Hematopoietic multipotent progenitor cell (in vitro differentiated cells): Measurements from ENCODE around the gene KCTD20. TPM values are rescaled to one million over a fixed set of nuclear protein-coding genes. Genes with fewer than 3 reads are reported as not detected.
A peak's percentile ranks its signal among the peaks of the same experiment; 100 is the strongest.
"Not testable (repeated sequence)": the region's sequence is repeated elsewhere in the genome, so short reads cannot be mapped to it uniquely, and the experiment has no call there.

Experiments
- DNase-seq, 3 donors: peaks; one replicate each; pipeline ENCODE4 v3.0.0-alpha.2; 2011 to 2015; ENCODE audit warnings: low read depth in 2 of 3, low spot score in 2 of 3
- total RNA-seq: library from RNA; depleted of rRNA; stranded (reverse); fragments of >200 nt; gene quantifications from one replicate; pipeline ENCODE4 v1.2.3, GENCODE V29; 2012

KCTD20 gene
- total RNA-seq, 1 donor: 49.3 TPM

DNA sequence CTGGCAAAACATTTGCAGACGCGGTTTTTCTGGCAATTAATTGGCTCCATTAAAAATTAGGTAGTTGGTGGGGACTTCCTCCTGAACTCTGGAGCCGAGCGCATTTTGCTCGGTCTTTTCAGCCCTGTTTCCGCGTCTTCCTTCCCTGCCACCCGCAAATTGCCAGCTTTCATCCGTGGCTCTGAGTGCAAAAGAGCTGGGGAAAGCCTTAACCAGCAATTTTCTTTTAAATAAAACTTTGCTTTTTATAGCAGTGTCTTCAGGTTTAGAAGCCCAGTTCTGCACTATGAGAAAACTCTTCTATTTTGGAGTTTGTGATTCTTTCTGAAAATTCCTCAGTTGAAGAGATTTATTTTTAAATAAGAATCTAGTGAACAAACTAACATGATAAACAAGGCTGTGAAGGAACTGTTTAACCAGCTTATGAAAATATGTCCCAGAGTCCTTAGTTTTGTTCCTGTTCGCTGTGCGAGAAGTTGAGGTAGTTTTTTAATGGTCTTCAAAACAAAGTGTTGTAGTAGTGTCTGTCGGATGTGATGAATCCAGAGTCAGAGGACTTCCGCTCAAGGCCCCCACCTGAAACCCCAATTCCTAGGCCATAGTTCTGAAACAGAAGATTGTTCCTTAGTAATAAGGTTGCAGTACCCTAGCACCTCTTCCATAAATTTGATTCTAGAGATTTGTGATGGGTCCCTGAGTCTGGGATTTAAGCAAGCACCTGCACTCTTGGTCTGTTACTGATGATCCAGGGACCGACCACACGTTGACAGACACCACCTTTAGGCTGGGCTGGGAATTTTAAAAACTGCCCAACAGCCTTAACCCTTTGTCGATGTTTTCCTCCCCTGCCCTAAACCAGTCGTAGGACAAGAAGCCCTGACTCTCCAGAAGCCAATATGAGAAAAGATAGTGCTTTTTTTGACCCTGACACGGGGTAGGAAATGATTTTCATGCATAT, 950 bp downstream of the KCTD20 start:
- DNase-seq: peak in 2 of 3 donors; percentile 28 to 34

DNA sequence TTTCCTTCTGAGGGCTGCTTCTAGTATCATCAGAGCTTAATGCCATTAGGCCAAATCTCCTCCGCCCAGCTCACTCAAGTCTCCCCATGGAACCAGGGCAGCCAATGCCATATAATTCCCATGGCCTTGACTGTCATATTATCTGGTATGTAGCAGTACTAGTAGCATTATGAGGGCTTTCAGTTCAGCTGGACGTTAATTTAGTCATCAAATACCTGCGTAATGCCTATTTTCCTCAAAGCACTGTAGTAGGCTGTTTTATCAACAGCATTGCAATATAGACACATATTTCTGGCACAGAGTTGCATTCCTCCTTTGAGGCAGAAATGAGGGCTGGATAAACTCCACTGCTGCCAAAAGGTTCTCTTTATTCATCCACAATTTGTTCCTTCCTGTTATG, 1.7 kb downstream of the KCTD20 start:
- no peak for DNase-seq

DNA sequence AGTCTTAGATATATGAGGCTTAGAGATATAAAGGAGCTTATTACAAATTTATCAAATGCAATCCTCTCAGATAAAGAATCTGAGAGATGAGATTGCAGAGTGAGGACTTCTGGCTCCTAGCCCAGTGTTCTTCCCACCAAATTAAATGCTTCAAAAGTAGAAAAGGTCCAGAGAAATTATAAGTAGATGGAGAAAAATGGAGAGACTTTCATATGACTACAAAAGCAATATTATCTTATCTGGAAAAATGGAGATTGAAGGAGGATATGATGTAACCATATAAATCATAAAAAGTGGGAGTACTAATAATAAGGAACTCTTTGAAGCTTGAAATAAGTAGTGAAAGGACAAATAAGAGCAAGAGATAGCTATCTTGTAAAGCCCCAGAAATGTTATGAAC, 2.8 kb downstream of the KCTD20 start:
- no peak for DNase-seq

DNA sequence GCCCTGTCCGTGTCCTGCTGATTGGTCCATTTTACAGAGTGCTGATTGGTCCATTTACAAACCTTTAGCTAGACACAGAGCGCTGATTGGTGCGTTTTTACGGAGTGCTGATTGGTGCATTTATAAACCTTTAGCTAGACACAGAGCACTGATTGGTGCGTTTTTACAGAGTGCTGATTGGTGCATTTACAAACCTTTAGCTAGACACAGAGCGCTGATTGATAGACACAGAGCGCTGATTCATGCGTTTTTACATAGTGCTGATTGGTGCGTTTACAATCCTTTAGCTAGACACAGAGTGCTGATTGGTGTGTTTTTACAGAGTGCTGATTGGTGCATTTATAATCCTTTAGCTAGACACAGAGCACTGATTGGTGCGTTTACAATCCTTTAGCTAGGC, 6.4 kb downstream of the KCTD20 start:
- DNase-seq: not testable (repeated sequence)

DNA sequence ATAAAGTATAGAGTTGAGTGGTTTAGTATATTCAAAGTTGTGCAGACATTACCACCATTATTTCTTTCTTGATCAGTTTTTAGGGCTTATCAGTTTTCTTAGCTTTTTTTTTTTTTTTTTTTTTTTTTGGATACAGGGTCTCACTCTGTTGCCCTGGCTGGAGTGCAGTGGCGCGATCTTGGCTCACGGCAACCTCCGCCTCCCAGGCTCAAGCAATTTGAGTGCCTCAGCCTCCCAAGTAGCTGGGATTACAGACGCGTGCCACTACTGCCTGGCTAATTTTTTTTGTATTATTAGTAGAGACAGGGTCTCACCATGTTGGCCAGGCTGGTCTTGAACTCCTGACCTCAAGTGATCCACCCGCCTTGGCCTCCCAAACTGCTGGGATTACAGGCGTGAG, 10.1 kb downstream of the KCTD20 start:
- DNase-seq: not testable (repeated sequence)

DNA sequence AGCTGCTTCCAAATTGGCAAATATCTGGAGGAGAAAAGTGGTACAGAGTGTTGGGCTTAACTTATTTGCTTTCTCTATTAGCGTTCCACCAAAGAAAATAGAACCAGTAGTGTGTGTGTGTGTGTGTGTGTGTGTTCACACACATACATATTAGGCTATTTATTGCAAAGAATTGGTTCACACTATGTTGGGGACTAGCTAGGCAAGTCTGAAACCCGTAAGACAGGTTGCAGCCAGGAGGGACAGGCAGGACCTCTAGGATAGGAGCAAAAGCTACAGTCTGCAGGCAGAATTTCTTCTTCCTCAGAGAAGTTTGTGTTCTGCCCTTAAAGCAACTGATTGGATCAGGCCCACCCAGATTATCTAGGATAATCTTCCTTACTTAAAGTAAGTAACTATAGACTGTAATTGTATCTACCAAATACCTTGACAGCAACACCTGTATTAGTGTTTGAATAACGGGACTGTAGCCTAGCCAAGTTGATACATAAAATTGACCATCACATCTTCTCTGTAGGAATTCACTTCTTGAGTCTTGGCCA, 12.8 kb downstream of the KCTD20 start:
- no peak for DNase-seq

DNA sequence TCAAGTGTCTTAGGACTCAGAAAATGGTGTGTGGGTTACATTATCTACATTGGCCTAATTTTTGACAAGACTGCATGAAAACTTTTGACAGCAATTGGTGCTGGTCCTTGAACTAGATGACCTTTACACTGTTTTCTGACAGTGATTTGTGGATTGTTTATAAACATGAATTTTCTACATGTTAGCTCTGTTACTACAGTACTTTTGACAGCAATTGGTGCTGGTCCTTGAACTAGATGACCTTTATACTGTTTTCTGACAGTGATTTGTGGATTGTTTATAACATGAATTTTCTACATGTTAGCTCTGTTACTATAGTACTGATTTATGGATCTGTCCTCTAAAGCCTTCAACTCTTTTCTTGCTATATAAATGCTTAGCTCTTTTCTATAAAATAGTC, 16.7 kb downstream of the KCTD20 start:
- no peak for DNase-seq

DNA sequence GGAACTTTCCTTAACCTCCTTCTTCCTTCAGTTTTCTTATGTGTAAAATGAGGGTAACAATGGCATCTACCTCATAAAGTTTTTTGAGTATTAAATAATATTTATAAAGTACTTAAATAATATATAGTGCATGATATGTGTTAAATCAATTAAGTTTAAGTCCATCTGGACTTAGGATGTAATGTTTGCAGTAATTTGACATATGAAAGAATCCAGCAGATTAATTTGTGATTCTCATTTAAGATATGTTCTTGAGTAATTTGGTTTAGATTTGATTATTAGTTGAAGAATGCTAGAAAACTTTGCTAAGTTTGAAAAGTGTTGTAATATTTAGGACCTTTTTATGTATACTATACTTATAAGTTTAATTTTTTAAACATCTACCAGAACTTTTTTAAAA, 18.1 kb downstream of the KCTD20 start:
- no peak for DNase-seq

DNA sequence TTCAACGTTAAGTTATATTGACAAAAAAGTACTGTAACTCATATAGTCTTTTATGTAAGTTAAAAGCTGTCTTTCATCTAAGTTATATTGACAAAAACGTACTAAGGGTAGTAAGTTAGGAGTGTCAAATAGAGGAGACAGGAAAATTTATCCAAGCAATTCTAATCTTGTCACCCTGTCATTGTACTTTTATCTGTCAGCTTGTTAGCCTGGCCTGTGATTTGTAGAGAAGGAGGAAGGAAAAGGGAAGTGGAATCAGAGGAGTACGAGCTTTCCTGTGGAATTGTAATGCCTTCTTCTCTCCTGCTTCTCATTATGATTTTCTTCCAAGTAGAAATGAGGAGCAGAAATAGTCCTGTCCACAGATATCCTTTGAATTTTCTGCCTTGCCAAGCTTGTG, 18.8 kb downstream of the KCTD20 start:
- no peak for DNase-seq

DNA sequence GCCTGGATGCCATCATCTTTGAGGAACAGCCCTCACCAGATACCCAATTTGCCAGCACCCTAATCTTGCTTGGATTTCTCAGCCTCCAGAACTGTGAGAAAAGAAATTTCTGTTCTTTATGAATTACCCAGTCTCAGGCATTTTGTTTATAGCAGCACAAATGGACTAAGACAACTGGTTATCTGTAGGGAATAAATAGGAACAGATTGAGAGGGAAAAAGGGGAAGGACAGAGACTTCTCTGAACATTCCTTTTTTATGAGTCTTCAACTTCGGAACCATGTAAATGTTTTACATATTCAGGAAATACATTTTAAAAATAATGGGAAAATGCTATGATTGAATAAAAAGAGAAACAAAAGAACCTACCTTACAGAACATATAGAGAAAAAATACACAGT, 20.9 kb downstream of the KCTD20 start:
- DNase-seq: no peak

DNA sequence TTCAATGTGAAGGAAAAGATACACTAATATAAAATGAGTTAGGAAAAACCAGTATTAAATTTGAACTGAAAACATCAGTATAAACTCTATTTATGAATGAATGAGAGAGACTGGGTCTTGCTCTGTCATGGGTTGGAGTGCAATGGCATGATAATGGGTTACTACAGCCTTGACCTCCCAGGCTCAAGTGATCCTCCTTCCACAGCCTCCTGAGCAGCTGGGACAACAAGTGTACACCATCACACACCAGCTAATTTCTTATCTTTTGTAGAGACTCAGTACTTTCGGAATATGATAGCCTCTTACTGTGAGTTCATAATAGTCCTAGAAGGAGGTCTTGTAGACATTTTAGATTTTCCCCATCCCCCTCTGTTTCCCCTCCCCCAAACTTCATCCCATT, 21.4 kb downstream of the KCTD20 start:
- DNase-seq: no peak

DNA sequence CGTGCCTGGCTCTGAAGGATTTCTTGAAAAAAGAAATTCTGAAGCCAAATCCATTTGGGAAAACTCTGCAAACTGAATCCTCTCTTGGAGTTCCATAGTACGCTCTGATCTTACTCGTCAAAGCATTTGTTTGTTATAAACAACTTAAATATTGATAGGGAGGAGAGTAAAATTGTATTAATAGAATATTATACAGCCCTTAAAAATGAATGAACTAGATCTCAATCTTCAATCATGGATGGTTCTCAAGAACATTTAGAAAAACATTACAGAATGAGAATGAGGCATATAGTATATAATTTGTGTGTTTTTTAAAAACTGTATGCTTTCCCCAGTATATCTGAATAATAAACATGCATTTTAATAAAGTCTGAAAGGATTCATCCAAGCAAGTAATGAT, 24.8 kb downstream of the KCTD20 start:
- no peak for DNase-seq

DNA sequence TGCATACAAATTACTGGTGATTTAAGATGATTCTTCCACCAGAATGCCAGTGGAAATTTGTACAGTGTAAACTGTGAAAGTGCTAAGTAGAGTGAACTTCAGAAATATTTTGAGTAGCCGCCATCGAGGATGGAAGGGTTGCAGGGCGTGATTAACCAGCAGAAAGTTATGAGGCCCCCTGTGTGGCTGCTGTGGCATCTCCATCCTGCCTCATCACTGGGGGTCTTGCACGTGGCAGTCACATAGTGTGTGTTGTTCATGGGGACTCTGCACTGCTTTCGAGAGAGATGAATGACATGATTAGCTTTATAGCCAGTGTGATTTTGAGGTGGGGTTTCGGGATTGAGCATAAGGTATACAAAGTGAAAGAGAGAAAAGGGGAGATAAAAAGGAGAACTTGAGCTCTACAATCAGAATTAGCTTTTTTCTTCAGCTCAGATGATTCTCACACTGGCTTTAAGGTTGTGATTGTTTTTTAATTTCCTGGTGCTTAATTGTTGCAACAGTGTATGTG, 26.4 kb downstream of the KCTD20 start:
- DNase-seq: no peak

DNA sequence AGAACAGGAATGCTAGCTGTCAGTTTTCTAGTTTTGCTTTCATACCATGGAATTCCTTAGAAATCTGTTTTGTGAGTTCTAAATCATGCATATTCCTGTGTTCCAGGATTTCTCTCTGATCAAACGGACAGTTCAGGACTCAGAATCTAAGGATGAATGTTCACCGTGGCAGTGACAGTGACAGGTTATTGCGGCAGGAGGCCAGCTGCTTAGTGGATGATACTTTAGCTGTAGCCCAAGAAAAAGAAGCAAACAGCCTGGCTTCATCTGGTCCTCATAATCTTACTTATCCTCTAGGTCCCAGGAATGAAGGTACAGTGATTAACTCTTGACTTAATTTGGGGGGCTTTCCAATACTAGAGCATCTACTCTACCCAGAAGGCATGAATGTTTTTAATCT, 27.1 kb downstream of the KCTD20 start:
- no peak for DNase-seq

DNA sequence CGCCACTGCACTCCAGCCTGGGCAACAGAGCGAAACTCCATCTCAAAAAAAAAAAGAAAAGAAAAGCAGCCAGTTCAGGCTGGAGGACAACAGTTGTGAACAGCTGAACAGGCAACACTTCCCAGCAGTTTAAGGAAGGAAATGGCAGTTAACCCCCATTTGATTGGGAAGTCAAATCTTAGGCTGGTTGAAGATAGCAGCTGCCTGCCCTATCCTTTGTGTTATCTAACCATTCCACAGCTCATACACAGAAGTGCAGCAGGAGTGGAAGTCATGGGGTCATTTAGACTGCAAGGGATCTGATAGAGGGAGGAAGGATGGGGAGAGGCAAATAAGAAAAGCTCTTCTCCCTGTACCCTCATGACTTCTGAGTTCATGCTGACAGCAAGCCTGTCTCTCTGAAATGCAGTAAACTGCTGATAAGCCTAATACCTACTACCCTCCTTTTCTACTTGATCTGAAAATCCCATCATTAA, 35.3 kb downstream of the KCTD20 start:
- DNase-seq: peak in 2 of 3 donors; percentile 47 to 63

DNA sequence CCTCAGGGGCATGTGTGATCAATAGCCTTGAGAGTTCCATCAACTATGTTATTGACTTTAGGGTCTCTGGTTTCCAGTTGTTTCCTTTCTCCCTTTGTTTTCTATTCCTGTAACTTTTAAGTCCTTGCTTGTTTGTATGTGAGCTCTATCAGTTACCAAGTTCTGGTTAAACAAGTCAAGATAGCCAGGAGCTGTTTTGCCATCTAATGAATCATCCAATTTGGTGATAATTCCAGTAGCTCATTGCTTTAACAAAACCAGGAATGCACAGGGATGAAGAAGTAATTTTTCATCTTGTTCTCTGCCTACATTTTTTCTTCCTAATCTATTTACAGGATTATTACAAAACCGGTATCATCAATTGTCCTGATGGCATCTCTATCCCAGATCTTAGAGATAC, 36.5 kb downstream of the KCTD20 start:
- DNase-seq: no peak

DNA sequence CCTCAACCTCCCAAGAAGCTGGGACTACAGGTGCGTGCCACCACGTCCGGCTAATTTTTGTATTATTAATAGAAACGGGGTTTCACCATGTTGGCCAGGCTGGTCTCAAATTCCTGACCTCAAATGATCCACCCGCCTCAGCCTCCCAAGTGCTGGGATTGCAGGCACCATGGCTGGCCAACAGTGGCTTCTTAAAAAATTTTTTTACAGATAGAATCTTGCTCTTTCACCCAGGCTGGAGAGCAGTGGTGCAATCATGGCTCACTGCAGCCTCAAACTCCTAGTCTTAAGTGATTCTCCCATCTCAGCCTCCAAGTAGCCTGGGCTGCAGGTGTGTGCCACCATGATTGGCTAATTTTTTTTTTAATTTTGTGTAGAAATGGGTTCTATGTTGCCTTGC, 40.5 kb downstream of the KCTD20 start:
- not testable (repeated sequence) for DNase-seq

DNA sequence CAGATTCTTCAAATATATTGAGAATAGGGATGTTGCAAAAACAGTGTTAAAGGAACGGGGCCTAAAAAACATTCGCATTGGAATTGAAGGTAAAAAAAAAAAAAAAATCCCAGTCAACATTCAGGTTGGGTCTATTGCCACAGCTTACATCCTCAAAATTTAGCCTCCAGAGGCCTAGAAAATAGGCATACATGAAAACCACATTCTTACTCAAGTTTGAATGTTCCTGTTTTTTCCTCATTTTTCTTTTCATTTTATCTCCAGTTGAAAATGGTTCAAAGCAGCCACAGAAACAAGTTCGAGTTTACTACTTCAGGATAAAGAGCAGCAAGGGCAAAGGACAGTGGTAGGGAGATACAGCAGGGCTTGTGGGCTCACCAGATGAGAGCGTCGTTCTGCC, 41.9 kb downstream of the KCTD20 start:
- DNase-seq: no peak

DNA sequence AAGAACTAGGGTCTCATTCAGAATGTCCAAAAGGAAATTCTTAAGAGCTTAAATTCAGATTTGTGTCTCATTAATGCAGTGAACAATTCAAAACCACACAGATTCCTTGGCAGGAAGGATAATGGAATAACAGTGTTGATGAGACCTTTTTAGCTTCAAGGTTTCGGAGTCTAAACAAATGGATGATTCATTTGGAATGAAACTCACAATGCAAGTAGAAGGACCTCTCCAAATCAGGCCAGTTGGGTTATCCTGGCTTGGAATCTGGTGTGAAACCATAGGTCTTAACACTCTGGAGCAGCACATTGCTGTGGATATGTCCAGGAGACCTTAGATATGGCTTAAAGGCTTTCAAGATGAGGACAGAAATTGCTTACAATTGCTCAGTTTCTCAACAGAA, 44.9 kb downstream of the KCTD20 start:
- DNase-seq: no peak

DNA sequence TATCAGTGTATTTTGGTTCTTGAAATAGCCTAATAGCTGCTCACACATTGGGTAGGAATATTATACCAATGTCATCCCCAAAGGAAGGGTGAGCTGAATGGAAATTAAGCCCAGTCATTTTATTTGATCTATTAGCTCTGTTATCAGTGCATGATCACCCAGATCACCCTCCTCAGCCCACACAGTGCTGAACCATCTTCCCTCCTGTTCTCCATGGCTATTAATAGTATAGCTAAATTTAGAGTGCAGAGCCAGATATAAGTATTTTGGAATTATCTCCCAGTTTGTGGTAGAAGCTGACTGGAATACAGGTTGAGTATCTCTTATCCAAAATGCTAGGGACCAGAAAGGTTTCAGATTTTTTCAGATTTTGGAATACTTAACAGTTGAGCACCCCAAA, 45.4 kb downstream of the KCTD20 start:
- DNase-seq: no peak

DNA sequence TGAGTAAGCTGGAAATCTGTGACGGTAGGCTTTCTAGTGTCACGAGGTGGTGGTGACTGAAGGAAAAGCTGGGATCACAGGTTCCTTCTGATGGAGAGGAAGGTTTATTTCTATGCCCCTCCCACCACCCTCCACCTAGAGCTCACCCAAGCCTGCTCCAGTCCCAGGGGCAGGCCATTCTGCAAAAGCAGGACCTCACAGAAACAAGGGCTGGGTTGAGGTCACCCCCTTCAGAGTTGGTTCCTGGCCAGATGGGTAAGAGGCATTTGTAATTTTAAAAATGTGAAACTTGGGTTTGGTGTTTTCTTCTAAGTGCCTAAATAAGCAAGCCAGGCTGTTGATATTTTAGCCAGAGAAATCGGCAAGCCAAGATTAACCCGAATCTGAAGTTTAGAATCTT, 46.6 kb downstream of the KCTD20 start:
- no peak for DNase-seq

DNA sequence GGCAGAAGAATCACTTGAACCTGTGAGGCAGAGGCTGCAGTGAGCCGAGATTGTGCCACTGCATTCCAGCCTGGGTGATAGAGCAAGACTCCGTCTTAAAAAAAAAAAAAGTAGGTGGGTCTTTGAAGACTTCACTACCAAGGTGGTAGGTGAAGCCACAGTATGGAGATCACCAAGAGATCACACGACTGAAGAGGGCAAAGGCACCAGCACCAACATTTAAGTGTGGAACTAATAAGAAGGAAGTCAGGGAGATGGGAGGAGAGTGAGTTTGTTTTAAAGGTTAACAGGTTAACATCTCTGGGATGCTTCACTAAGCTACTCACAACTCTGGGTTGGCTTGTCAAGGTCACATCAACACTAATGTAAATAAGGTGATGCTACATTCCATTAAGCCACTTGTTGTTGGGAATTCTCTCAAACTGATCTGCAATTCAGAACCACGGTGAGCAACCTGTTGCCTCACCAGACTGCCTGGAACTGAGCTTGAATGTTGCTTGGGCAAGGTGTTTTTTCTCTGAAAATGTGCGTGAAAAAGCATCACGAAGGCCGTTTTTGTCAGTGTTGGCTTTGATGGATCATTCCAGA, 48.7 kb downstream of the KCTD20 start:
- DNase-seq: no peak
